GM21619 (cell line): ENCODE results near the gene CFI.

Experiments used
- ATAC-seq: cut with Tn5 transposase; IDR thresholded peaks from one replicate; pipeline ENCODE4 v1.9.1; 2021; ENCODE audit not compliant: unreplicated experiment

CFI gene

GRCh38 chr4:109735566-109736365 is 66.0 kb downstream of the CFI start:
- ATAC-seq = no peak

- ATAC-seq = no peak
These were observed 68.1 kb downstream of the CFI start for GRCh38 chr4:109733728-109734127.

GRCh38 chr4:109730619-109731545 is 70.9 kb downstream of the CFI start:
- ATAC-seq = no peak

GRCh38 chr4:109729718-109730618 is 71.8 kb downstream of the CFI start, which contains the start of gene PLA2G12A:
TSS of gene PLA2G12A (minus strand) at chr4:109730070. CDS start at chr4:109729809, 261 bp downstream.
- ATAC-seq = peak; percentile 77

- no peak for ATAC-seq
These were observed 72.6 kb downstream of the CFI start for GRCh38 chr4:109729117-109729717.

GRCh38 chr4:109728385-109728784 is 73.4 kb downstream of the CFI start:
- ATAC-seq = no peak

GRCh38 chr4:109723110-109723509 is 78.7 kb downstream of the CFI start:
- no peak for ATAC-seq

GRCh38 chr4:109722357-109722756 is 79.4 kb downstream of the CFI start:
- ATAC-seq = no peak

- no peak for ATAC-seq
These were observed 80.8 kb downstream of the CFI start for GRCh38 chr4:109721033-109721432.

GRCh38 chr4:109719604-109720003 is 82.2 kb downstream of the CFI start:
- ATAC-seq = no peak

- ATAC-seq = no peak
These were observed 83.0 kb downstream of the CFI start for GRCh38 chr4:109718759-109719158.

GRCh38 chr4:109713500-109713899 is 88.3 kb downstream of the CFI start:
- no peak for ATAC-seq

- peak; percentile 89 for ATAC-seq
These were observed 92.8 kb downstream of the CFI start for GRCh38 chr4:109708990-109709389.

- ATAC-seq = no peak
These were observed 93.4 kb downstream of the CFI start for GRCh38 chr4:109708435-109708834.

GRCh38 chr4:109703664-109704361 is 98.0 kb downstream of the CFI start:
- ATAC-seq = no peak

- peak; percentile 67 for ATAC-seq
These were observed 98.7 kb downstream of the CFI start, which contains the start of gene CASP6 for GRCh38 chr4:109702950-109703663. TSS of gene CASP6 (minus strand) at chr4:109703445. CDS start at chr4:109703395, 50 bp downstream.

GRCh38 chr4:109701566-109702410 is 100.0 kb downstream of the CFI start:
- ATAC-seq = no peak
